Hepatocyte (in vitro differentiated cells): Measurements from ENCODE around the gene TSHZ1. TPM values are rescaled to one million over a fixed set of nuclear protein-coding genes. Genes with fewer than 3 reads are reported as not detected.

Experiments used
- DNase-seq: peaks from one replicate; pipeline ENCODE4 v3.0.0-alpha.2; 2016; ENCODE audit warnings: low spot score
- H2AFZ ChIP-seq: fragments of 200-600 bp; sonication (generic); 2 replicates; pipeline ENCODE4 v1.6.0; 2016; ENCODE audit warnings: antibody characterized with exemption, mild to moderate bottlenecking
- H3K27ac ChIP-seq: fragments of 200-600 bp; sonication (generic); 2 replicates; pipeline ENCODE4 v1.5.1; 2016; ENCODE audit warnings: mild to moderate bottlenecking
- H3K27me3 ChIP-seq: fragments of 200-600 bp; sonication (generic); 2 replicates; pipeline ENCODE4 v1.6.1; 2016
- H3K36me3 ChIP-seq: fragments of 200-600 bp; sonication (generic); replicated peaks from 2 replicates; pipeline ENCODE4 v1.5.1; 2016; ENCODE audit warnings: low read depth; ENCODE audit not compliant: insufficient read depth
- H3K4me1 ChIP-seq: fragments of 200-600 bp; sonication (generic); 2 replicates; pipeline ENCODE4 v1.5.1; 2016; ENCODE audit warnings: mild to moderate bottlenecking, moderate library complexity; ENCODE audit not compliant: insufficient read depth
- H3K4me2 ChIP-seq: fragments of 200-600 bp; sonication (generic); 2 replicates; pipeline ENCODE4 v1.6.0; 2016
- H3K4me3 ChIP-seq: fragments of 200-600 bp; sonication (generic); 2 replicates; pipeline ENCODE4 v1.5.1; 2016; ENCODE audit warnings: mild to moderate bottlenecking
- H3K79me2 ChIP-seq: fragments of 200-600 bp; sonication (generic); 2 replicates; pipeline ENCODE4 v1.6.0; 2017; ENCODE audit warnings: mild to moderate bottlenecking
- H3K9me2 ChIP-seq: fragments of 200-600 bp; sonication (generic); replicated peaks from 2 replicates; pipeline ENCODE4 v1.6.0; 2017; ENCODE audit warnings: mild to moderate bottlenecking; ENCODE audit not compliant: insufficient read depth
- H3K9me3 ChIP-seq: fragments of 200-600 bp; sonication (generic); 2 replicates; pipeline ENCODE4 v1.5.1; 2016; ENCODE audit warnings: low read depth, mild to moderate bottlenecking
- H4K20me1 ChIP-seq: fragments of 200-600 bp; sonication (generic); 2 replicates; pipeline ENCODE4 v1.6.0; 2016; ENCODE audit warnings: mild to moderate bottlenecking; ENCODE audit not compliant: insufficient read depth, poor library complexity, severe bottlenecking
- CTCF ChIP-seq: fragments of 200-600 bp; sonication (generic); IDR thresholded peaks from 2 replicates; pipeline ENCODE4 v1.5.1; 2016; ENCODE audit warnings: antibody characterized with exemption, mild to moderate bottlenecking; ENCODE audit not compliant: poor library complexity
- EZH2 ChIP-seq: fragments of 200-600 bp; sonication (generic); IDR thresholded peaks from 2 replicates; pipeline ENCODE4 v1.6.1; 2016; ENCODE audit warnings: antibody characterized with exemption, mild to moderate bottlenecking, borderline replicate concordance
- EZH2phosphoT487 ChIP-seq: fragments of 200-600 bp; sonication (generic); IDR thresholded peaks from one replicate; pipeline ENCODE4 v1.6.1; 2018; ENCODE audit warnings: antibody characterized with exemption, mild to moderate bottlenecking, low read depth, moderate library complexity; ENCODE audit not compliant: unreplicated experiment, severe bottlenecking
- WGBS: methylation state at CpG from one replicate; pipeline ENCODE4 v1.1.6; 2016; ENCODE audit warnings: low lambda C conversion rate; ENCODE audit errors: missing lambda C conversion rate; 5-methylcytosine and 5-hydroxymethylcytosine counted together
- polyA plus RNA-seq: library from polyadenylated mRNA; unstranded; fragments of >200 nt; fragmentation: Nextera tagmentation; extraction: Ambion mirVana; gene quantifications from 2 replicates; pipeline ENCODE4 v1.2.1, GENCODE V29; 2016
- total RNA-seq: library from RNA; depleted of rRNA; stranded (reverse); fragments of >200 nt; gene quantifications from 2 replicates; pipeline ENCODE4 v1.2.3, GENCODE V29; 2014

Gene TSHZ1
- total and polyA plus RNA-seq, 2 experiments from 2014 or later, result 8.5 to 13.1 TPM

GRCh38 chr18:75189696-75190095 lies 20.9 kb upstream of the TSHZ1 start:
- H3K4me2 ChIP-seq, result no peak overlapping the region
- no peaks in the 10 kb centered on the region for H3K79me2 ChIP-seq
- no peak overlapping the region for H2AFZ ChIP-seq
- TF ChIP-seq EZH2, result no peak
- TF ChIP-seq CTCF, result no peak
- no peak for TF ChIP-seq EZH2phosphoT487
- H4K20me1 ChIP-seq, result no peaks in the 10 kb centered on the region
- no peaks in the 10 kb centered on the region for H3K4me1 ChIP-seq
- 96% methylated on average over 6 of the region's 6 CpGs for WGBS
- no peak overlapping the region for H3K27ac ChIP-seq
- H3K4me3 ChIP-seq, result no peak overlapping the region
- no peaks in the 10 kb centered on the region for H3K36me3 ChIP-seq
- no peaks in the 10 kb centered on the region for H3K27me3 ChIP-seq
- H3K9me3 ChIP-seq, result no peaks in the 10 kb centered on the region
- no peak for DNase-seq
- H3K9me2 ChIP-seq, result no peaks in the 10 kb centered on the region

- Histone ChIP-seq H3K79me2 (peaks cover 2% of the 10 kb centered on the region), H4K20me1 (no peaks in the 10 kb centered on the region), H3K27ac (no peak overlapping the region), H3K9me3 (no peaks in the 10 kb centered on the region), H2AFZ (no peak overlapping the region), H3K9me2 (no peaks in the 10 kb centered on the region), H3K4me3 (no peak overlapping the region), H3K27me3 (no peaks in the 10 kb centered on the region), H3K4me1 (no peaks in the 10 kb centered on the region), H3K36me3 (no peaks in the 10 kb centered on the region), H3K4me2 (no peak overlapping the region)
- TF ChIP-seq EZH2phosphoT487 (no peak), CTCF (no peak), EZH2 (no peak)
- DNase-seq, result no peak
- 80% methylated on average over 7 of the region's 7 CpGs for WGBS
Observed at GRCh38 chr18:75192899-75193298, 17.7 kb upstream of the TSHZ1 start.

GRCh38 chr18:75198036-75198435 lies 12.6 kb upstream of the TSHZ1 start:
- Histone ChIP-seq H3K4me2 (no peak overlapping the region), H3K79me2 (peaks cover 43% of the 10 kb centered on the region), H3K4me3 (no peak overlapping the region), H2AFZ (no peak overlapping the region), H3K36me3 (no peaks in the 10 kb centered on the region), H3K9me3 (no peaks in the 10 kb centered on the region), H3K27ac (no peak overlapping the region), H3K27me3 (no peaks in the 10 kb centered on the region), H3K9me2 (no peaks in the 10 kb centered on the region), H4K20me1 (no peaks in the 10 kb centered on the region), H3K4me1 (no peaks in the 10 kb centered on the region)
- WGBS, result 36% methylated on average over 3 of the region's 3 CpGs
- TF ChIP-seq EZH2 (no peak), EZH2phosphoT487 (no peak), CTCF (no peak)
- DNase-seq, result no peak

GRCh38 chr18:75199327-75199726 lies 11.3 kb upstream of the TSHZ1 start:
- Histone ChIP-seq H3K9me2 (no peaks in the 10 kb centered on the region), H3K4me2 (no peak overlapping the region), H3K36me3 (no peaks in the 10 kb centered on the region), H3K9me3 (no peaks in the 10 kb centered on the region), H2AFZ (no peak overlapping the region), H3K79me2 (peaks cover 56% of the 10 kb centered on the region), H3K4me1 (peaks cover 4% of the 10 kb centered on the region), H3K27ac (no peak overlapping the region), H4K20me1 (peaks cover 6% of the 10 kb centered on the region), H3K27me3 (peaks cover 5% of the 10 kb centered on the region), H3K4me3 (no peak overlapping the region)
- no peak for DNase-seq
- WGBS, result 84% methylated on average over 4 of the region's 4 CpGs
- TF ChIP-seq CTCF (no peak), EZH2phosphoT487 (no peak), EZH2 (no peak)
